ENCODE measurements around the gene PHAF1. TPM values are rescaled to one million over a fixed set of nuclear protein-coding genes. Genes with fewer than 3 reads are reported as not detected.

Gene PHAF1
- total RNA-seq, 1 experiment from 2014 or later: 30.7 TPM

DNA sequence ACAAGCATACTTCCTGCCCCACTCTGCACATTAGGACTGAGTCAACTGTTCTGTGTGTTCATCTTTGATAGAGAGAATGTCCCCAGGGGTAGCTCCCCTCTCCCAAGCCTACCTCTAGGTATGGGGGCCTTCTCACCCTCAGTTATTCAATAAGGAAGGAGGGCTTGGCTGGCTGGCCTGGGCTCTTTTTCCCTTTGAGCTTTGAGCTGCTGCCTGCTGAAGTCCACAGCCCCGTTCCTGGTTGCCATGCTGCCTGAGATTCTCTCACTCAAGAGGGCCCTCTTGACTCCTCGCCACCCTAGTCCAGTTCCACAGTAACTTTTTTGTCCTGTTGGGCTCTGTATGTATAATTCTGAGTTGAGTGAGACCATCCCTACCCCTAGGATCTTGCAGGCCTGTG is 36.0 kb downstream of the PHAF1 start:
- H3K4me3 ChIP-seq (ENCODE audit: low read length): no peak overlapping the region
- H3K4me2 ChIP-seq (ENCODE audit: low read depth, low read length, poor library complexity, severe bottlenecking): no peak overlapping the region
- H3K9me3 ChIP-seq (ENCODE audit: low read length): no peaks in the 10 kb centered on the region
- no peaks in the 10 kb centered on the region for H3K27me3 ChIP-seq (ENCODE audit: low read length)
- H3K36me3 ChIP-seq (ENCODE audit: insufficient read depth, low read length): peaks cover 4% of the 10 kb centered on the region
- H3K9ac ChIP-seq (ENCODE audit: low read length): no peak overlapping the region
- H3K4me1 ChIP-seq (ENCODE audit: low read length): no peaks in the 10 kb centered on the region
- no peak overlapping the region for H3K27ac ChIP-seq (ENCODE audit: low read length)
- H3K79me2 ChIP-seq (ENCODE audit: low read length): no peaks in the 10 kb centered on the region
- no peaks in the 10 kb centered on the region for H4K20me1 ChIP-seq (ENCODE audit: insufficient read depth, low read depth, low read length)
- no peaks in the 10 kb centered on the region for H3K9me2 ChIP-seq (replicated peaks; ENCODE audit: insufficient read depth, low read length)
- H2AFZ ChIP-seq (ENCODE audit: low read length): no peak overlapping the region
- DNase-seq: no peak

DNA sequence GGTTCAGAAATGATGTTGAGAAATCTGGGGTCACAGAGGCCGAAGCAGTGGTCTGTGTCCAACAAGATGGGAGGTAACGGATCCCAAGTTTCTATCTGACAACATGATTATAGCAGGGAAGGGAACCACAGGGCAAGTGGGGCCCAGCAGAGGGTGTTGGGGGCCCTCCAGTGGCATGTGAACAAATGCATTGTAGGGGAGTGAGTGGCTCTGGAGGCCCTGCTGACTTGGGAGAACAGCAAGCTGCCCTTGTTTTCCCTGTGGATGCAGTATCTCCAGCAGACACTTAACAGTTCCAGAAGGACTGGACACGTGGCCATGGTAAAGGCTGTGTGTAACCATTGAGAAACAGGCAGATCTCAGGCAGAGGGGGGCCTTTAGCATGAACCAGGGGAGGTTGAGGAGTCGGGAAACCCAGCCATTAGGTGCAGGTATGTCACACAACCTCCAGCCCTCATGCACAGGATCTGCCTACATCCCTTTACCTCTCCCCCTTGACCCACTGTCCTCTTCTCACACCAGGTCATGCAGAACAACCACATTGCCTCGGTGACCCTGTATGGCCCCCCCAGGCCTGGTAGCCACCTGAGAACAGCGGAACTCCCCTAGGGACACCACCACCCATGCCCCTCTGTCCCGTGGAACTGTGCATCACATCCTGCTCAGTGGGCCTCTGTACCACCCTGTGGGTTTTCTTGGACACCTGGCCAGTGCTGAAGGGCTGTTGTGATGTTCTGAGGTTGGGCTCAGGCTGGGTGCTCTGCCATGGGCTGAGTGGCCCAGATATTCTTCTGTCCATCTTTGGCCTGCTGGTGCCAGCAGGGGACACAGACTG is 37.0 kb downstream of the PHAF1 start:
- Histone ChIP-seq H3K4me2 (ENCODE audit: low read depth, low read length, poor library complexity, severe bottlenecking) (no peak overlapping the region), H3K9me3 (ENCODE audit: low read length) (no peaks in the 10 kb centered on the region), H3K4me1 (ENCODE audit: low read length) (no peaks in the 10 kb centered on the region), H3K27me3 (ENCODE audit: low read length) (no peaks in the 10 kb centered on the region), H3K79me2 (ENCODE audit: low read length) (no peaks in the 10 kb centered on the region), H3K27ac (ENCODE audit: low read length) (no peak overlapping the region), H3K9me2 (replicated peaks; ENCODE audit: insufficient read depth, low read length) (no peaks in the 10 kb centered on the region), H3K4me3 (ENCODE audit: low read length) (no peak overlapping the region), H3K36me3 (ENCODE audit: insufficient read depth, low read length) (no peaks in the 10 kb centered on the region; the same call in none of the 2 replicates), H4K20me1 (ENCODE audit: insufficient read depth, low read depth, low read length) (no peaks in the 10 kb centered on the region), H3K9ac (ENCODE audit: low read length) (no peak overlapping the region), H2AFZ (ENCODE audit: low read length) (no peak overlapping the region)
- DNase-seq: no peak

DNA sequence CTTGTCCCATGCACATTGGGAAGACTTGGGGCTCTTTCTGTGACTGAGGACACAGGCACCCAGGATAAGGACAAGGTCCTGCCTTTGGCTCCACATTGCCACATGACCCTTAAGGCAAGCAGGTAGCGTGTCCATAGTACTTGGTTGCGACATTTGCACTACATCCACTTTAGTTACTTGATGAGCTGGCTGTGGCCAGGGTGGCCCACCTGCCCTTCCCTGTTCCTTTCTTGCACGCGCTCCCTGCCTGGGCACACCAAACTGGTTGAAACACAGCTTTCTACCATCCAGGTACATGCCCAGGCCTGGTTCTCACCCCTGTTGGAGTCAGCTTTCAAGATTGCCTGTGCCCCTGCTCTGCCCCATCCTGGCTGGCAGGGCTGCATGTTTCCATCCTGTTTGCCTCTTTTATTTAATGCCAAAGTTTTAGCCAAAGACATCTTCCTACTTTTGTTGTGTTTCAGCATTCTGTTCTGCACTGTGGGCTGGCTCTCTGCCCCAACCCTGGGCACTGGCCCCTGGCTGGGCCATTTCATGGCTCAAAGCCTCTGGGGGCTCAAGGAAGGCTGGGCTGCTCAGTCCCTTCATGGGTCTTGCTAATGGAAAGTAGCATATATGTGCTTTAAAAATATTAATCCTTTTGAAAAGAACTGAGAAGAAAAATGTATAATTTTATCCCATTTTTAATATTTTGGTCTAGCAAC is 37.8 kb downstream of the PHAF1 start:
- Histone ChIP-seq H3K36me3 (ENCODE audit: insufficient read depth, low read length) (no peaks in the 10 kb centered on the region; the same call in 1 of the 2 replicates), H2AFZ (ENCODE audit: low read length) (no peak overlapping the region), H3K79me2 (ENCODE audit: low read length) (no peaks in the 10 kb centered on the region), H3K9me3 (ENCODE audit: low read length) (no peaks in the 10 kb centered on the region), H3K4me1 (ENCODE audit: low read length) (no peaks in the 10 kb centered on the region), H3K4me2 (ENCODE audit: low read depth, low read length, poor library complexity, severe bottlenecking) (no peak overlapping the region), H3K27me3 (ENCODE audit: low read length) (no peaks in the 10 kb centered on the region), H3K4me3 (ENCODE audit: low read length) (no peak overlapping the region), H3K9me2 (replicated peaks; ENCODE audit: insufficient read depth, low read length) (no peaks in the 10 kb centered on the region), H3K9ac (ENCODE audit: low read length) (no peak overlapping the region), H4K20me1 (ENCODE audit: insufficient read depth, low read depth, low read length) (no peaks in the 10 kb centered on the region), H3K27ac (ENCODE audit: low read length) (no peak overlapping the region)
- DNase-seq: no peak

DNA sequence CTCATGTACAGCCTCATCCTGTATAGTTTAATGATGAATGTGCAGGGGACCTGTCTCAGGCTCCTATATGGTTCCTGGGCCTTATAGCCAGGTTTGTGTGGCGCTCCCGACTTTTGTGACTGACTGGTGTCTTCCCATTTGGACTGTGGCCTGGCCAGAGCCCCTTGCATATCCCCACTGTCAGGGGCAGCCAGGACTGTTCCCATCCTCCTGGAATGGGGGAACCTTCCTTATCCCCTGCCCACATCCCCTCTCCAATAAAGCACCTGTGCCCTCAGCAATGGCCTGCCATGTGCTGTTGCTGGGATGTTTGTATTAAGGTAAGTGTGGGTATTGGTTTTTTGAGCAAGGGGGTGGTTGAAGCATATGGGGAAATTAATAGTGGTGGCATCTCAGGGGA is 38.5 kb downstream of the PHAF1 start:
- no peak for DNase-seq
- no peaks in the 10 kb centered on the region for H3K79me2 ChIP-seq (ENCODE audit: low read length)
- H3K36me3 ChIP-seq (ENCODE audit: insufficient read depth, low read length): no peaks in the 10 kb centered on the region; the same call in 1 of the 2 replicates
- H3K9me3 ChIP-seq (ENCODE audit: low read length): no peaks in the 10 kb centered on the region
- H3K4me1 ChIP-seq (ENCODE audit: low read length): no peaks in the 10 kb centered on the region
- H4K20me1 ChIP-seq (ENCODE audit: insufficient read depth, low read depth, low read length): no peaks in the 10 kb centered on the region
- no peaks in the 10 kb centered on the region for H3K27me3 ChIP-seq (ENCODE audit: low read length)
- H3K9me2 ChIP-seq (replicated peaks; ENCODE audit: insufficient read depth, low read length): no peaks in the 10 kb centered on the region
- no peak overlapping the region for H3K9ac ChIP-seq (ENCODE audit: low read length)
- no peak overlapping the region for H3K4me2 ChIP-seq (ENCODE audit: low read depth, low read length, poor library complexity, severe bottlenecking)
- H3K27ac ChIP-seq (ENCODE audit: low read length): no peak overlapping the region
- no peak overlapping the region for H2AFZ ChIP-seq (ENCODE audit: low read length)
- no peak overlapping the region for H3K4me3 ChIP-seq (ENCODE audit: low read length)

DNA sequence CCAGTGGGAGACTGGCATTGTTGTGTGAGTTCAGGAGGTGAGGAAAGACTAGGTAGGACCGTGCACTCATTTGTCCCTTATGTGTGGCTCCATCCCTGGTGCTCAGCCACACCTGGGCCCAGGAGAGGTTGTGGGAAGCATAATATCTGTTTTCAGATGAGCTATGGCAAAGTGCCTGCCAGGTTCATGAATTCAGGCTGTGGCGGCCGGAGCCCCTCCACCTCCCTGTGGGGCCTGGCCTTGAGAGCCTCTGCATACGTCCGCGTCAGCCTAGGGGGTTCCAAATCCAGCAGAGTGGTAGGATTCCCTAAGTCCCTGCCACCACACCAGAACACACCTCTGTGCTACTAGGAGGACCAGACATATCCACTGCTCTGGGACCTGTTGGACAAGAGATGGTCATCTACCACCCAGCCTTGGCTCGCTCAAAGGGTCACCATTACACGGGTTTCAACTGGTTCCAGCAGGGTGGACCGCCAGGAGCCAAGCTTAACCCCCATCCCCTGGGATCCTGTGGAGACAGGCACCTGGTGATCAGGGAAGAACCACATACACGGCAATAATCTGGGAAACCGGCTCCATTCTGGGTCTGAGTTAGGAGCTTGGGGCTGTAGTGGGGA is 39.0 kb downstream of the PHAF1 start:
- no peaks in the 10 kb centered on the region for H3K27me3 ChIP-seq (ENCODE audit: low read length)
- no peak overlapping the region for H3K4me3 ChIP-seq (ENCODE audit: low read length)
- no peaks in the 10 kb centered on the region for H3K9me2 ChIP-seq (replicated peaks; ENCODE audit: insufficient read depth, low read length)
- no peaks in the 10 kb centered on the region for H3K4me1 ChIP-seq (ENCODE audit: low read length)
- H4K20me1 ChIP-seq (ENCODE audit: insufficient read depth, low read depth, low read length): no peaks in the 10 kb centered on the region
- H3K9me3 ChIP-seq (ENCODE audit: low read length): no peaks in the 10 kb centered on the region
- no peak overlapping the region for H2AFZ ChIP-seq (ENCODE audit: low read length)
- no peak overlapping the region for H3K27ac ChIP-seq (ENCODE audit: low read length)
- H3K36me3 ChIP-seq (ENCODE audit: insufficient read depth, low read length): no peaks in the 10 kb centered on the region; the same call in 1 of the 2 replicates
- H3K4me2 ChIP-seq (ENCODE audit: low read depth, low read length, poor library complexity, severe bottlenecking): no peak overlapping the region
- no peak overlapping the region for H3K9ac ChIP-seq (ENCODE audit: low read length)
- H3K79me2 ChIP-seq (ENCODE audit: low read length): no peaks in the 10 kb centered on the region
- no peak for DNase-seq

DNA sequence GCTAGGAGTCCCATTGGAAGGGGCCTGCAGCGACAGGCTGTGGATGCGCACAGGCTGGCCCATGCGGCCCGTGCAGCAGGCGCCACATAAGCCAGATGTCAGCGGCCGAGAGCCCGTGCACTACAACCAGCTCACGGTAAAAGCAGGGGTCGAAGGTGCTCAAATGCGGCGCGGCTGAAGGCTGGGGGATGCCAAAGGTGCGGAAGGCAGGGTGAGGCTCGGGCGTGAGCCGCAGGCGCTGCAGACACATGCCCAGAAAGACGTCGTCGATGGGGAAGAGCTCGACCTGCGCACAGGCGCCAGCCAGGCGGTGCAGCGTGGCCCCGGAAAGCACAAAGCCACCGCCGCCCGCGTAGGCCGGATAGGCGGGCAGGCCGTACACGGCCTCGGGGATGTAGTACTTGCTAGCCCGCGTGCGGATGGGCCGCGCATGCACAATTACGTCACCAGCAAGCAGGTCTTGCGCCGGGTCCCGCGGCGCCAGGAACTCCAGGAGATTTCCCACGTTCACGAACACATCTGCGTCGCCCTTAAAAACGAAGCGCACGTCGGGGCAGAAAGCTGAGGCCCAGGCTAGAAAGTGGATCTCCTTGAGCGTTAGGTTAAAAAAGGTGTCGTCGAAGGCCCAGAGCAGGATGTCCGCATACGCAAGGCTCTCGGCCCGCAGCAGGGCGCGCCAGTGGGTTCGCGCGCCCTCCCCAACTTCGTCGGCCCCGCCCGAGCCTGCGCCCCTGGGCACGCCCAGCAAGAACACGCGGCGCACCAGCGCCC is 39.7 kb downstream of the PHAF1 start:
- no peak for DNase-seq
- no peaks in the 10 kb centered on the region for H3K27me3 ChIP-seq (ENCODE audit: low read length)
- H4K20me1 ChIP-seq (ENCODE audit: insufficient read depth, low read depth, low read length): peaks cover 6% of the 10 kb centered on the region; the same call in 1 of the 2 replicates
- H3K9me2 ChIP-seq (replicated peaks; ENCODE audit: insufficient read depth, low read length): no peaks in the 10 kb centered on the region
- H3K9ac ChIP-seq (ENCODE audit: low read length): no peak overlapping the region
- H3K9me3 ChIP-seq (ENCODE audit: low read length): no peaks in the 10 kb centered on the region
- no peak overlapping the region for H3K4me3 ChIP-seq (ENCODE audit: low read length)
- no peak overlapping the region for H3K4me2 ChIP-seq (ENCODE audit: low read depth, low read length, poor library complexity, severe bottlenecking)
- no peaks in the 10 kb centered on the region for H3K79me2 ChIP-seq (ENCODE audit: low read length)
- H3K27ac ChIP-seq (ENCODE audit: low read length): no peak overlapping the region
- H3K4me1 ChIP-seq (ENCODE audit: low read length): no peaks in the 10 kb centered on the region
- no peak overlapping the region for H2AFZ ChIP-seq (ENCODE audit: low read length)
- no peaks in the 10 kb centered on the region; the same call in 1 of the 2 replicates for H3K36me3 ChIP-seq (ENCODE audit: insufficient read depth, low read length)

DNA sequence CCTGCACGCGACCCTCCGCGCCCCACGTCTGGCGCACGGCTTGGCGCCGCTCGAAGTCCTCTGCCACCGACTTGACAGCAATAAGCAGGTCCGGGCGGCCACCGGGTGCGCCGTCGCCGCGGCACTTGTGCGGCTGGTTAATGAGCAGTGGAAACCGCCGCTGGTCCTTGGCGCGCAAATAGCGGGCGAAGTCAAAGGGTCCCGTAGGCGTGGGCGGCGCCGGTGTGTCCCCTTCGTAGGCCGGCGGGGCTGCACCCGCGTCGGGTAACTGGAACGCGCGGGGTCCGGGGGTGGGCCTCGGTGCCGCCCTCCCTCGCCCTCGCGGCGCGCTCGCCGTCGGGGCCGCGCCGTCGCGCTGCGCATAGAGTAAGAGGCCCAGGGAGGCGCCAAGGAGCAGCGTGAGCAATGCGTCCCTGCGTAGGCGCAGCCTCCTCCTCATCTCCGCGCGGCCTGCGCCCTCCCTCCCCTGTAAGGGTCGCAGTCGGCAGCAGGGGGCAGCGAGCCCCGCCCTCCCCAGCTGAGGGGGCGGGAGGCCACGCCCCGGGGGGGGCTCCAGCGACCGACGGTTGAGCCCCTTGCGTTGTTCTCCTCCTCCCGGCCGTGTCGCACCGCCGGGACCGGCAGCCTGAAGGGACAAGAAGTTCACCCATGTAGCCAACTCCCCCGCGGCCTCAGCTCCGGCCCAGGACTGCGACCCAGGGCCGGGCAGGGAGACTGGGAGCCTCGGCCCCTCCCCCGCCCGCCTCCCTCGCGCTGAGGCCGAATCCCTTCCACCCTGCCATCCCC is 40.5 kb downstream of the PHAF1 start:
- Histone ChIP-seq H3K9ac (ENCODE audit: low read length) (no peak overlapping the region), H3K4me1 (ENCODE audit: low read length) (peaks cover 3% of the 10 kb centered on the region), H3K4me2 (ENCODE audit: low read depth, low read length, poor library complexity, severe bottlenecking) (no peak overlapping the region), H3K79me2 (ENCODE audit: low read length) (no peaks in the 10 kb centered on the region), H2AFZ (ENCODE audit: low read length) (no peak overlapping the region), H3K9me2 (replicated peaks; ENCODE audit: insufficient read depth, low read length) (no peaks in the 10 kb centered on the region), H3K9me3 (ENCODE audit: low read length) (no peaks in the 10 kb centered on the region), H4K20me1 (ENCODE audit: insufficient read depth, low read depth, low read length) (peaks cover 13% of the 10 kb centered on the region; the same call in 1 of the 2 replicates), H3K27me3 (ENCODE audit: low read length) (no peaks in the 10 kb centered on the region), H3K4me3 (ENCODE audit: low read length) (no peak overlapping the region), H3K36me3 (ENCODE audit: insufficient read depth, low read length) (no peaks in the 10 kb centered on the region; the same call in 1 of the 2 replicates), H3K27ac (ENCODE audit: low read length) (no peak overlapping the region)
- DNase-seq: no peak

Data from Karpas-422 (cell line).